Measurements from ENCODE around the gene EMX1. TPM values are rescaled to one million over a fixed set of nuclear protein-coding genes. Genes with fewer than 3 reads are reported as not detected.

Gene EMX1
- total RNA-seq, 4 donors from 2014 or later: 0.38 to 4.0 TPM; not detected in 2

DNA sequence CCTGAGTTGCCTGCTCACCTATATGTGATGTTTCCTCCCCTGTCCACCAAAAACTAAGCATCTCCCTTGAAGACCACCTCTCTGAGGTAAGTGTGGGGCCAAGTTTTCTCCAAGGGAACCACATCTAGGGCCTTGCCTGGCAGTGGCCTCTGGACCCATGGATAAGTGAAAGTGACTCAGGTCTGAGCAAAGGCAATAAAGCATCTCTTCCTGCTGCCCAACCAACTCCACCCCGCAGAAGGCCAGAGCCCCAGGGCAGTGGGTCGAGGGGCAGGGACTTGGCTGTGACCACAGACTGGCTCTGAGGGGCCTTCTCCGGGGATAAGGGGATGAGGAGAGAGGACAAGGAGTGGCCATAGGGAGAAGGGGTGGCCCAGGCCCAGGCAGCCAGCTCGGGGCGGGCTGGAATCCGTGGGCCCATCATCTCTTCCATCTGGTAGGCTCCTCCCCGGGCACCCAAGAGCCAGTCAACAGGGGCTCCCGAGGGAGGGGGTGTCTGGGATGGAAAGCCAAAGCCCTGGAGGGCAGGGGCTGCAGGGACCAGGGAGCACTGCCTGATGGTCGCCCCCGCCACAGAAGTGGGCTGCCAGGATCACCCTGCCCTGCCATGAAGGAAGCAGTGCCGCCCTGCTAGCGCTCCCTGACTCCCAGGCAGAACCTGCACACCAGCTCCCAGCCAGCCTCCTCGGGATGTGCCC is 33.4 kb downstream of the EMX1 start:
- ATAC-seq (ENCODE audit: low FRiP score): no peak
- TF ChIP-seq CTCF (IDR thresholded peaks at IDR 0.05): no peak
- no peak for DNase-seq (ENCODE audit: low spot score)

DNA sequence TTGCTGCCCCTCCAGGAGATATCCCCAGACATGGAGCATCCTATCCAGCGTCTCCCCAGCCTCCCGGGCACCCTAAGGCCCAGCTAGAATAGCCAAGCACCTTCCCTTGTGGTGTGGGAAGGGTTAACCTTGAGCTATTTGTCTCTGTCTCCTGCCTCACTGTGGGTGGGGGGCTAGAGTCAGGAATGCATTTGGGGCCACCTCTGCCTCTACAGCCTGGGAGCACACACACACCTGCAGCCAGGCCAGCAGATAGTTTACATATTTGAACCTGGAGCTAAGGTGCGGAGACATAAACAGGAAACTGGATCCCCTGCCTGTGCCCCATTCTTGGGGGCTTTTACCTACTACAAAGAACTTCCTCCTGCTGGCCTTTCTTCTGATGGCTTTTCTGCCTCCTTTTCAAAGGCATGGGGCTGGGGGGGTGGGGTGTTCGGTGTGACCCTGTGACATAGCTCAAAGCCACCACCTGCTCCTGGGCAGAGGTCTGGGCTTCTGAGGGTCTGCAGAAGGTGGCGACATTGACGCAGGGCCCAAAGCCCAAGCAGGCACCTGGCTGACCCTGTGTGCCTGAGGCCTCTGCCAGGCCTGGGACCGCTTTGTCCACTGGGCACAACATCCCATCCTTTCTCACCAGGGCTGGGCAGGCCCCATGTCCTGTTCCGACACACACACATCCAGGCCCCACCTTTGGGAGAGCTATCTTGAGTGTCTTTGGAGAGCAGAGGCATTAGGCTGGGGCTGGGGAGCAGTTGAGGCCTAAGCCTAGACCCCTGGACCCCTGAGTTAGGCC is 34.2 kb downstream of the EMX1 start:
- DNase-seq (ENCODE audit: low spot score): no peak
- no peak for TF ChIP-seq CTCF (IDR thresholded peaks at IDR 0.05)
- no peak for ATAC-seq (ENCODE audit: low FRiP score)

DNA sequence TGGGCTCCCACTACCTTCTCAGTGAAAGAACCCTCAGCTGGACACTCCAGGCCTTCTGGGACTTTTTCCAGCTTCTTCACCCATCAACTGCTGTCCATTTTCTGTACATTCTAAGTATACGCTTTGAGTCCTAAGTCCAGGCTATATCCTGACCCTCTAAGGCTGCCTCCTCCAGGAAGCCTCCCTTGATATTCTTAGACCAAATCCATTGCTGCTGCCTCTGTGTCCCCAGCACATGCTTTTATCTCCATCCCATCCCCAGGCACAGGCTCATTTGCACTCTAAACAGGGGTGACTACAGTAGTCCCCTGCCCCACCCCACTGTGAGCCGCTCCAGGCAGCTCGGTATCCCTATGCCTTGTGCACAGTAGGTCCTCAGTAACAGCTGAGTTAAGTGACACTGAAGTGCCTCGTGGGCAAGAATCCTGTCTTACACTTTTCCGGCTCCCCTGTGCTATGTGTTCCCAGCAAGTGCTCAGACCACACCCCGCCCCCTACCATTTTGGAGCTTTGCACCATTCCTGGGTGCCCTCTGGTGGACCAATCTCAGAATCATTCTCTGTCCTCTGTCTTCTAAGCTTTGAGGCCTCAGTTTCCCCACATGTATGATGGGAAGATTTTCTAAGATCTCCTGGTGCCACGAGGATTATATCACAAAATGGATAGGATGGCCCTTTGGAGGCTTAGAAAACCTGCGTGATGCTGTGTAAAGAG is 34.9 kb downstream of the EMX1 start:
- ATAC-seq (ENCODE audit: low FRiP score) (no peak), DNase-seq (ENCODE audit: low spot score) (no peak)
- TF ChIP-seq CTCF (IDR thresholded peaks at IDR 0.05): no peak

- TF ChIP-seq CTCF (IDR thresholded peaks at IDR 0.05): no peak
- DNase-seq (ENCODE audit: low spot score) (no peak), ATAC-seq (ENCODE audit: low FRiP score) (no peak)
Observed at GRCh38 chr2:72952961-72953360, 35.6 kb downstream of the EMX1 start.

GRCh38 chr2:72953528-72953927 is 36.2 kb downstream of the EMX1 start:
- no peak for TF ChIP-seq CTCF (IDR thresholded peaks at IDR 0.05)
- ATAC-seq (ENCODE audit: low FRiP score): no peak
- no peak for DNase-seq (ENCODE audit: low spot score)

GRCh38 chr2:72953976-72954375 is 36.7 kb downstream of the EMX1 start:
- no peak for TF ChIP-seq CTCF (IDR thresholded peaks at IDR 0.05)
- DNase-seq (ENCODE audit: low spot score) (no peak), ATAC-seq (ENCODE audit: low FRiP score) (no peak)
